Activated naive CD4-positive, alpha-beta T cell (primary cell): ENCODE results near the gene CADM3.

Source experiments
- DNase-seq, 4 experiments: peaks; one replicate each; lab custom pipeline; 2025; lab: John Stamatoyannopoulos, UW

Gene CADM3

GRCh38 chr1:159171254-159171687 lies at the start of gene CADM3:
CADM3 (plus strand) TSS chr1:159171615; CDS start chr1:159171766, 151 bp downstream.
- DNase-seq = no peak

- DNase-seq = no peak
Measured at GRCh38 chr1:159122005-159122621, 49.3 kb upstream of the CADM3 start.

GRCh38 chr1:159123587-159123986 lies 47.8 kb upstream of the CADM3 start:
- no peak for DNase-seq

- peak; percentile 24 to 50 (median 32) for DNase-seq
Measured at GRCh38 chr1:159132271-159132881, 39.0 kb upstream of the CADM3 start.

GRCh38 chr1:159140474-159140873 lies 30.9 kb upstream of the CADM3 start:
- DNase-seq = no peak

- DNase-seq = no peak
Measured at GRCh38 chr1:159141584-159142390, 29.6 kb upstream of the CADM3 start.

GRCh38 chr1:159142391-159142663 lies 29.1 kb upstream of the CADM3 start:
- DNase-seq = no peak

- no peak for DNase-seq
Measured at GRCh38 chr1:159142726-159143510, 28.5 kb upstream of the CADM3 start.

GRCh38 chr1:159144571-159144970 lies 26.8 kb upstream of the CADM3 start:
- DNase-seq = no peak

- no peak for DNase-seq
Measured at GRCh38 chr1:159146980-159147379, 24.4 kb upstream of the CADM3 start.

- DNase-seq = no peak
Measured at GRCh38 chr1:159152031-159152430, 19.4 kb upstream of the CADM3 start.

- DNase-seq = peak; percentile 3 to 21 (median 6)
Measured at GRCh38 chr1:159161001-159161718, 10.3 kb upstream of the CADM3 start.

GRCh38 chr1:159161719-159162026 lies 9.7 kb upstream of the CADM3 start:
- DNase-seq = no peak

- DNase-seq = no peak
Measured at GRCh38 chr1:159162516-159163265, 8.7 kb upstream of the CADM3 start.

- no peak for DNase-seq
Measured at GRCh38 chr1:159163614-159164228, 7.7 kb upstream of the CADM3 start.

- DNase-seq = no peak
Measured at GRCh38 chr1:159168043-159168442, 3.4 kb upstream of the CADM3 start.

- DNase-seq = no peak
Measured at GRCh38 chr1:159170639-159171038, 776 bp upstream of the CADM3 start.

GRCh38 chr1:159171688-159172501 lies 480 bp downstream of the CADM3 start:
- no peak for DNase-seq

GRCh38 chr1:159172614-159173291 lies 1.3 kb downstream of the CADM3 start:
- no peak for DNase-seq
